IMR-90 (cell line): Measurements from ENCODE around the gene ERN1. TPM values are rescaled to one million over a fixed set of nuclear protein-coding genes. Genes with fewer than 3 reads are reported as not detected.
A peak's percentile ranks its signal among the peaks of the same experiment; 100 is the strongest.

Source experiments
- ATAC-seq: fragments of 200-7000 bp; cut with Tn5 transposase; 2 replicates; pipeline ENCODE4 v1.9.1; 2020; ENCODE audit warnings: low read depth, mild to moderate bottlenecking, moderate library complexity
- BruUV-seq: library from RNA; stranded (reverse); fragments of 400-500 nt; replicated peaks from 2 replicates; lab custom pipeline; 2021; lab: Mats Ljungman, UMichigan
- CTCF ChIA-PET: fragments of 300-600 bp; formaldehyde crosslinking; extraction: SDS; loops from one replicate; lab custom pipeline; 2021; ENCODE audit warnings: antibody characterized with exemption; lab: Yijun Ruan, JAX
- POLR2A ChIA-PET: fragments of 300-600 bp; sonication (Branson Sonifier 250); formaldehyde crosslinking; loops from one replicate; lab custom pipeline; 2022; ENCODE audit warnings: antibody characterized with exemption; ENCODE audit not compliant: unreplicated experiment; lab: Charles Lee
- DNase-seq: peaks from one replicate; pipeline ENCODE4 v3.0.0; 2013
- H2AFZ ChIP-seq: replicated peaks from 2 replicates; pipeline ENCODE3; 2013; ENCODE audit warnings: low read length, mild to moderate bottlenecking; ENCODE audit not compliant: poor library complexity
- H2AK5ac ChIP-seq: 2 replicates; pipeline ENCODE4 v1.6.1; 2013; ENCODE audit warnings: low read depth, low read length, inconsistent platforms
- H2AK9ac ChIP-seq: replicated peaks from 2 replicates; pipeline ENCODE3; 2013; ENCODE audit warnings: mild to moderate bottlenecking, low read depth, low read length, moderate library complexity; ENCODE audit not compliant: poor library complexity
- H2BK120ac ChIP-seq: 2 replicates; pipeline ENCODE4 v1.6.1; 2013; ENCODE audit warnings: low read depth, low read length, inconsistent platforms
- H2BK15ac ChIP-seq: 3 replicates; pipeline ENCODE4 v1.6.1; 2013; ENCODE audit warnings: low read depth, low read length, inconsistent platforms
- H2BK20ac ChIP-seq: 2 replicates; pipeline ENCODE4 v1.6.1; 2013; ENCODE audit warnings: low read depth, mild to moderate bottlenecking, inconsistent platforms, low read length, moderate library complexity
- H2BK5ac ChIP-seq: 2 replicates; pipeline ENCODE4 v1.6.1; 2013; ENCODE audit warnings: mild to moderate bottlenecking, low read depth, low read length, inconsistent platforms; ENCODE audit not compliant: poor library complexity, severe bottlenecking
- H3K14ac ChIP-seq: replicated peaks from 2 replicates; pipeline ENCODE4 v1.6.1; 2013; ENCODE audit warnings: low read depth, low read length, inconsistent platforms
- H3K18ac ChIP-seq: 2 replicates; pipeline ENCODE4 v1.6.1; 2013; ENCODE audit warnings: low read depth, low read length, control low read depth
- H3K23ac ChIP-seq: 2 replicates; pipeline ENCODE4 v1.6.1; 2013; ENCODE audit warnings: low read depth, low read length, inconsistent platforms
- H3K27ac ChIP-seq: 2 replicates; pipeline ENCODE4 v1.5.1; 2013; ENCODE audit warnings: mild to moderate bottlenecking, control low read depth, low read length; ENCODE audit not compliant: insufficient read depth
- H3K27me3 ChIP-seq: 2 replicates; pipeline ENCODE4 v1.6.1; 2013; ENCODE audit warnings: low read length; ENCODE audit not compliant: control insufficient read depth, insufficient read depth
- H3K36me3 ChIP-seq: 2 replicates; pipeline ENCODE4 v1.6.1; 2013; ENCODE audit warnings: low read length, mixed read lengths; ENCODE audit not compliant: control insufficient read depth, insufficient read depth
- H3K4ac ChIP-seq: 2 replicates; pipeline ENCODE4 v1.6.1; 2013; ENCODE audit warnings: low read depth, low read length, inconsistent platforms
- H3K4me1 ChIP-seq: 2 replicates; pipeline ENCODE4 v1.6.1; 2013; ENCODE audit warnings: low read length, mixed read lengths; ENCODE audit not compliant: control insufficient read depth, insufficient read depth
- H3K4me2 ChIP-seq: 2 replicates; pipeline ENCODE4 v1.6.1; 2013; ENCODE audit warnings: low read depth, mild to moderate bottlenecking, control low read depth, low read length, moderate library complexity
- H3K4me3 ChIP-seq: 2 replicates; pipeline ENCODE4 v1.5.1; 2013; ENCODE audit warnings: low read depth, mild to moderate bottlenecking, control low read depth, low read length, moderate library complexity; ENCODE audit not compliant: insufficient read depth
- H3K56ac ChIP-seq: 2 replicates; pipeline ENCODE4 v1.6.1; 2013; ENCODE audit warnings: low read length, inconsistent platforms; ENCODE audit not compliant: insufficient read depth; ENCODE audit errors: extremely low read depth
- H3K79me1 ChIP-seq, 2 experiments: 2 replicates each; pipeline ENCODE4 v1.6.1; 2013; ENCODE audit warnings: low read length in 2 of 2, inconsistent platforms in 1 of 2, low read depth in 1 of 2
- H3K9ac ChIP-seq: 2 replicates; pipeline ENCODE4 v1.6.1; 2013; ENCODE audit warnings: low read depth, low read length, control low read depth
- H3K9me1 ChIP-seq: 2 replicates; pipeline ENCODE4 v1.6.1; 2013; ENCODE audit warnings: low read length, inconsistent platforms; ENCODE audit not compliant: insufficient read depth
- H3K9me3 ChIP-seq: 2 replicates; pipeline ENCODE4 v1.6.1; 2013; ENCODE audit warnings: low read length; ENCODE audit not compliant: control insufficient read depth, insufficient read depth
- H4K20me1 ChIP-seq: 2 replicates; pipeline ENCODE4 v1.6.1; 2013; ENCODE audit warnings: low read length, inconsistent platforms; ENCODE audit not compliant: insufficient read depth
- H4K5ac ChIP-seq: 2 replicates; pipeline ENCODE4 v1.6.1; 2013; ENCODE audit warnings: mild to moderate bottlenecking, low read depth, low read length, control low read depth
- H4K8ac ChIP-seq, 2 experiments: 2 replicates each; pipeline ENCODE4 v1.6.1; 2013; ENCODE audit warnings: low read depth in 2 of 2, low read length in 2 of 2, control low read depth in 1 of 2, inconsistent platforms in 1 of 2
- H4K91ac ChIP-seq: 2 replicates; pipeline ENCODE4 v1.6.1; 2013; ENCODE audit warnings: low read depth, low read length, inconsistent platforms; ENCODE audit not compliant: insufficient read depth
- BHLHE40 ChIP-seq: fragments of 150-350 bp; IDR thresholded peaks from 2 replicates; pipeline ENCODE4 v1.6.1; 2016; ENCODE audit warnings: mild to moderate bottlenecking, low read depth, low read length
- CEBPB ChIP-seq: IDR thresholded peaks from 2 replicates; pipeline ENCODE4 v1.6.1; 2012; ENCODE audit warnings: low read depth, low read length, improper control_type of control experiment
- CHD1 ChIP-seq: IDR thresholded peaks from 2 replicates; pipeline ENCODE4 v1.6.1; 2012; ENCODE audit warnings: low read depth, low read length, improper control_type of control experiment
- CTCF ChIP-seq: conservative IDR thresholded peaks from 2 replicates; pipeline ENCODE4 v1.5.1; 2012; ENCODE audit warnings: mild to moderate bottlenecking, low read depth, low read length, improper control_type of control experiment
- ELK1 ChIP-seq: fragments of 150-350 bp; IDR thresholded peaks from 2 replicates; pipeline ENCODE4 v1.6.1; 2016; ENCODE audit warnings: low read depth, mild to moderate bottlenecking, low read length, moderate library complexity, borderline replicate concordance
- FOS ChIP-seq: fragments of 150-350 bp; IDR thresholded peaks from 2 replicates; pipeline ENCODE4 v1.6.1; 2016; ENCODE audit warnings: low read depth, low read length
- MAFK ChIP-seq: IDR thresholded peaks from 2 replicates; pipeline ENCODE4 v1.6.1; 2012; ENCODE audit warnings: low read depth, low read length, improper control_type of control experiment
- MAZ ChIP-seq: IDR thresholded peaks from 2 replicates; pipeline ENCODE4 v1.6.1; 2012; ENCODE audit warnings: low read depth, mild to moderate bottlenecking, low read length, improper control_type of control experiment, moderate library complexity, borderline replicate concordance
- MXI1 ChIP-seq: IDR thresholded peaks from 2 replicates; pipeline ENCODE4 v1.6.1; 2012; ENCODE audit warnings: low read depth, mild to moderate bottlenecking, low read length, moderate library complexity, borderline replicate concordance
- NFE2L2 ChIP-seq: fragments of 150-350 bp; IDR thresholded peaks from 2 replicates; pipeline ENCODE4 v1.6.1; 2016; ENCODE audit warnings: low read depth, mild to moderate bottlenecking, low read length
- POLR2A ChIP-seq: IDR thresholded peaks from 2 replicates; pipeline ENCODE4 v1.6.1; 2012; ENCODE audit warnings: mild to moderate bottlenecking, low read depth, low read length
- RAD21 ChIP-seq: IDR thresholded peaks from 2 replicates; pipeline ENCODE4 v1.6.1; 2012; ENCODE audit warnings: low read length, improper control_type of control experiment
- RCOR1 ChIP-seq: IDR thresholded peaks from 2 replicates; pipeline ENCODE4 v1.6.1; 2012; ENCODE audit warnings: mild to moderate bottlenecking, low read length, improper control_type of control experiment; ENCODE audit not compliant: insufficient replicate concordance
- RFX5 ChIP-seq: IDR thresholded peaks from 2 replicates; pipeline ENCODE4 v1.8.0; 2012; ENCODE audit warnings: low read depth, mild to moderate bottlenecking, low read length, moderate library complexity
- SMC3 ChIP-seq: fragments of 150-350 bp; IDR thresholded peaks from 2 replicates; pipeline ENCODE4 v1.6.1; 2016; ENCODE audit warnings: low read depth, mild to moderate bottlenecking, antibody characterized with exemption, low read length, moderate library complexity
- WGBS, 2 experiments: methylation state at CpG; one replicate each; pipeline versions ENCODE4 v1.1.5 to v1.1.7; 2013; ENCODE audit warnings: missing lambda C conversion rate in 2 of 2; ENCODE audit not compliant: insufficient read length in 1 of 2; ENCODE audit errors: extremely low coverage in 2 of 2; 5-methylcytosine and 5-hydroxymethylcytosine counted together
- dilution Hi-C: fragments of 300-500 bp; cut with HindIII; formaldehyde crosslinking; loops from one replicate; pipeline ENCODE4 v1.14.3; 2018; ENCODE audit warnings: low sequenced_read_pairs; ENCODE audit not compliant: unreplicated experiment
- in situ Hi-C: fragments of 300-500 bp; cut with MboI; formaldehyde crosslinking; loops from 3 replicates; pipeline ENCODE4 v1.14.3; 2019; ENCODE audit warnings: low sequenced_read_pairs, inconsistent platforms, mixed read lengths
- intact Hi-C: fragments of 100-400 bp; cut with micrococcal nuclease; formaldehyde crosslinking; loops from 2 replicates; pipeline ENCODE4 v1.10.0; 2022
- polyA plus RNA-seq, 3 experiments: library from polyadenylated mRNA; depleted of rRNA; stranded (reverse); fragments of >200 nt; gene quantifications; 2 replicates each; pipeline ENCODE4 v1.2.3, GENCODE V29; 2012; ENCODE audit warnings: low replicate concordance in 1 of 3
- total RNA-seq: library from RNA; depleted of rRNA; stranded (reverse); fragments of >200 nt; gene quantifications from 2 replicates; pipeline ENCODE4 v1.2.3, GENCODE V29; 2012
- TF ChIP-seq, protein P1 (sequence below): fragments of 150-350 bp; IDR thresholded peaks from 2 replicates; pipeline ENCODE4 v1.6.1; 2017; ENCODE audit warnings: mild to moderate bottlenecking, antibody characterized with exemption, low read length, low read depth

Gene ERN1
- total and polyA plus RNA-seq, 2 of the 4 experiments (the other 2 are of a cell fraction) = 2.7 to 4.1 TPM

DNA sequence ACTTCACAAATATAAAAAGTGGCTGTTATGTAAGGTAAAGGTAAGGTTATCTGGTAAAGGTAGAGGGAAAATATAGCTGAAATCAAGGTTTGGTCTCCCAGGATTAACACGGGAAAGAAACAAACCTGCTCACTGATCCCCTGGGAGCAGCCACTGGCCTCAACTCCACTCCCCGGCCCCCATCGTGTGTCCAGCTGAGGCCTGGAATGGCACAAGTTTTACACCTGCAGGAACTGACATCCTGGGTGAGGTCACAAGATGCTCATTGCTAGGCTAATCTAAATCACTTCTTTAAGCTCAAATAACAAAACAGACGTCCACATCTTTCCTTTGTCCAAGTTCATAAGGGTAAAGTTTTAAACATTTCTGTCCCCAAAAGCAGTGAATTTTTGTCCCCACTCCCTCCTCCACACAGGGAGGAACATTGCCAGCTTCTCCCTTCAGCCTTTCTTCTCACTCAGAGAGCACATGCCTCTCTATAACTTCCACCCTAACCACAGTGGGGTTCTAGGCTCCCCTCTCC is 46.3 kb downstream of the ERN1 start:
- H3K14ac ChIP-seq = peak overlapping the region; percentile 42; the same call in 1 of the 2 replicates
- no TSS peak for BruUV-seq
- peaks cover 18% of the 10 kb centered on the region for H3K4me1 ChIP-seq
- H2AK5ac ChIP-seq = peak overlapping the region; percentile 59
- dilution Hi-C loops = no loop called here
- no peak overlapping the region for H2BK5ac ChIP-seq
- DNase-seq (no peak), ATAC-seq (no peak)
- no peak overlapping the region for H4K91ac ChIP-seq
- H3K9me1 ChIP-seq = peaks cover 20% of the 10 kb centered on the region; the same call in 1 of the 2 replicates
- no peak overlapping the region for H3K9ac ChIP-seq
- WGBS, 2 experiments = no CpG with 5 or more reads among the region's 4 CpGs
- peak overlapping the region; percentile 36 for H3K4ac ChIP-seq
- intact Hi-C loops = loop anchor here (5.0 kb wide), 1 partner anchor 44 kb away; no protein-coding TSS in a partner anchor
- H3K9me3 ChIP-seq = no peaks in the 10 kb centered on the region
- no peaks in the 10 kb centered on the region for H4K20me1 ChIP-seq
- no peak overlapping the region for H3K4me2 ChIP-seq
- H2BK20ac ChIP-seq = peak overlapping the region; percentile 55; the same call in 1 of the 2 replicates
- no peak overlapping the region for H3K18ac ChIP-seq
- no peak overlapping the region for H3K4me3 ChIP-seq
- in situ Hi-C loops = no loop called here
- ChIA-PET CTCF (no interaction called here), POLR2A (no interaction called here)
- H4K5ac ChIP-seq = no peak overlapping the region
- H3K23ac ChIP-seq = no peak overlapping the region
- peak overlapping the region; percentile 20 for H2AK9ac ChIP-seq
- TF ChIP-seq CEBPB (no peak), POLR2A (no peak), ELK1 (no peak), BHLHE40 (no peak), NFE2L2 (no peak), MXI1 (no peak), CTCF (no peak), RCOR1 (no peak), RFX5 (no peak), SMC3 (no peak), MAFK (no peak), MAZ (no peak), FOS (no peak), CHD1 (no peak), RAD21 (no peak)
- TF ChIP-seq, protein P1, sequence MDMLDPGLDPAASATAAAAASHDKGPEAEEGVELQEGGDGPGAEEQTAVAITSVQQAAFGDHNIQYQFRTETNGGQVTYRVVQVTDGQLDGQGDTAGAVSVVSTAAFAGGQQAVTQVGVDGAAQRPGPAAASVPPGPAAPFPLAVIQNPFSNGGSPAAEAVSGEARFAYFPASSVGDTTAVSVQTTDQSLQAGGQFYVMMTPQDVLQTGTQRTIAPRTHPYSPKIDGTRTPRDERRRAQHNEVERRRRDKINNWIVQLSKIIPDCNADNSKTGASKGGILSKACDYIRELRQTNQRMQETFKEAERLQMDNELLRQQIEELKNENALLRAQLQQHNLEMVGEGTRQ = no peak
- no peak overlapping the region for H3K27ac ChIP-seq
- peaks cover 2% of the 10 kb centered on the region; the same call in 1 of the 2 replicates for H3K36me3 ChIP-seq
- no peak overlapping the region for H2AFZ ChIP-seq
- H3K56ac ChIP-seq = no peak overlapping the region
- H2BK120ac ChIP-seq = 0 out of 2 replicates have a peak overlapping the region, but pooled peaks have one; percentile 24
- H3K27me3 ChIP-seq = no peaks in the 10 kb centered on the region
- H2BK15ac ChIP-seq = peak overlapping the region; percentile 61; the same call in 1 of the 3 replicates
- H3K79me1 ChIP-seq = peaks cover 15 to 32% of the 10 kb centered on the region in 2 experiments
- H4K8ac ChIP-seq = 0 out of 4 replicates have a peak overlapping the region, but pooled peaks of 1 of the 2 experiments have one; percentile 28
